ENCODE results near the gene DAAM2.

Gene DAAM2

GRCh38 chr6:39791850-39792539, at the start of gene DAAM2:
Gene DAAM2 (plus strand): TSS chr6:39792376. CDS start chr6:39856303, 63,927 bp downstream.
- DNase-seq = no peak

GRCh38 chr6:39746795-39747194, 45.4 kb upstream of the DAAM2 start:
- DNase-seq = no peak

DNA sequence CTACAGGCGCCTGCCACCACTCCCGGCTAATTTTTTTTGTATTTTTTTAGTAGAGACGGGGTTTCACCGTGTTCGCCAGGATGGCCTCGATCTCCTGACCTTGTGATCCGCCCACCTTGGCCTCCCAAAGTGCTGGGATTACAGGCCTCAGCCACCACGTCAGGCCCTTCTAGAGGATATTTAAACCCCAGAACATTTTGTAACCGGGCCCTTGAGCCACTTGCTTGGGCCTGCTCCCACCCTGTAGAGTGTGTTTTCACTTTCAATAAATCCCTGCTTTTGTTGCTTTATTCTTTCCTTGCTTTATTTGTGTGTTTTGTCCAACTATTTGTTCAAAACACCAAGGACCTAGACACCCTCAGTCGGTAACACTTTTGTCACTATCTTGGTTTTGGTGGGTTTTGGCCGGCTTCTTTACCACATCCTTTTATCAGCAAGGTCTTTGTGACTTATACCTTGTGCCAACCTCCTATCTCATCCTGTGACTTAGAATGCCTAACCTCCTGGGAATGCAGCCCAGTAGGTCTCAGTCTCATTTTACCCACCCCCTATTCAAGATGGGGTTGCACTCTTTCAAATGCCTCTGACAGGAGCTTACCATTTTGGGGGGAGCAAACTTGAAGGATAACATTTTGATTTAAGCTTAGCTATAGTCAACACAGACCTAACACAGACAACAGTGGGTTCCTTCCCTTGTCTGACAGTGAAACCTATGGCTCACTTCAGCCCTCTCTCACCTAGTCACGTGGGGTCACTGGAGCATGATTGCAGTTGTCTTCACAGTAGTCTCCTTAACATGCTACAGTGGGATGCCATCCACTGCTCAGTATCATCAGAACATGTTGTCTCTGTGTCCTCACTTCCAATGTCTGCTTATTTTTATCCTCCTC, 39.1 kb upstream of the DAAM2 start:
- DNase-seq = no peak

- DNase-seq = no peak
These were observed 38.5 kb upstream of the DAAM2 start for GRCh38 chr6:39753725-39754045.

GRCh38 chr6:39754514-39755115, 37.6 kb upstream of the DAAM2 start:
- no peak for DNase-seq

DNA sequence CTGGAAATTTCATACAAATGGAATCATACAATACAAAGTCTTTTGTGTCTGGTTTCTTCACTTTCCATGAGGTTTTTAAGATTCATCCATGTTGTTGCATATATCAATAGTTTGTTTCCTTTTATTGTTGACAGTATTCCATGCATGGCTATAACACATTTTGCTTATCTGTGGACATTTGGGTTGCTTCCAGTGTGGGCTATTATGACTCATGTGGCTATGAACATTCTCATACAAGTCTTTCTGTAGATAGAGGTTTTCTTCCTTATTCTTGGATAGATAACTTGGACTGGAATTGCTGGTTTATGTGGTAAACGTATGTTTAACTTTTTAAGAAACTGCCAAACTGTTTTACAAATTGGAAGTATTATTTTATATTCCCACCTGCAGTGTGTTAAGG, 36.9 kb upstream of the DAAM2 start:
- DNase-seq = no peak

- no peak for DNase-seq
These were observed 35.6 kb upstream of the DAAM2 start for GRCh38 chr6:39756582-39756981.

- no peak for DNase-seq
These were observed 33.1 kb upstream of the DAAM2 start for GRCh38 chr6:39758905-39759605.

GRCh38 chr6:39760226-39760952, 31.8 kb upstream of the DAAM2 start:
- DNase-seq = no peak

GRCh38 chr6:39765508-39766065, 26.6 kb upstream of the DAAM2 start:
- DNase-seq = no peak

- DNase-seq = no peak
These were observed 23.2 kb upstream of the DAAM2 start for GRCh38 chr6:39769012-39769411.

DNA sequence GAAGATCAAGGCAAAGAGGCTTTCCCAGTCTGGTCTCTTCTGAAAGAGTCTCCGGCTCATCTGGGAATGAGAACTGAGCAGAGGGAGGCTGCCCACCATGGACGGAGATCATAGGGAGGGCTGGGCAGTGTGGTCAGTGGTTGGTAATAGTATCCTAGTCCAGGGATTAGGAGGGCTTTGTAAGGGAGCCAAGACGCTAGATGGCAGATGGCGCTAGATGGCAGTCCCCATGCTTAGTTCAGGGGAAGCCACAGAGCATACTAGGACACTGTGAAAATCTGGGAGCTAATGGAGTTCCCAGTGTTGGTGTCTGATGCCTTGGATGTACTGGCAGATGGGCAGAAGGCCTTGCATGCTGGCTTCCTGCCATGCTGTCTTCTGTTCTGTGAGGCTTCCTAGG, 21.7 kb upstream of the DAAM2 start:
- no peak for DNase-seq

GRCh38 chr6:39772559-39773273, 19.5 kb upstream of the DAAM2 start:
- DNase-seq = no peak

DNA sequence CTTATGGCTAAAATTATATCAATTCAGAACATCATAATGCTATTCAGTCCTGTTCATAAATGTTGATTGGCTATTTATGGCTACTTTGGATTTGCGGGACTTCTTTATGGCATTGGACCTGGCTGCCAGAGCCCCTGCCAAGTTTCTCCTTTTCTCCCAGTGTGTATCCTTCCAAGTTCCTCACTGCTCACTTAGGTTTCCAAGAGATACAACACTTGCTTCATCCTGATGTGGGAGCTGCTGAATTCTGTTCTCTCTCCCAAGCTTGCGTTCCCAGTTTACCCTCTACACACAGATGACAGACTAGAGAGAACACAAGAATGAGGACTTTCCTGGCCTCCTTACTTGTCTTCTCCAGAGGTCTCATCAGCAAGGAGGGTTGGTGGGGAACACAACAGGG, 18.4 kb upstream of the DAAM2 start:
- no peak for DNase-seq

DNA sequence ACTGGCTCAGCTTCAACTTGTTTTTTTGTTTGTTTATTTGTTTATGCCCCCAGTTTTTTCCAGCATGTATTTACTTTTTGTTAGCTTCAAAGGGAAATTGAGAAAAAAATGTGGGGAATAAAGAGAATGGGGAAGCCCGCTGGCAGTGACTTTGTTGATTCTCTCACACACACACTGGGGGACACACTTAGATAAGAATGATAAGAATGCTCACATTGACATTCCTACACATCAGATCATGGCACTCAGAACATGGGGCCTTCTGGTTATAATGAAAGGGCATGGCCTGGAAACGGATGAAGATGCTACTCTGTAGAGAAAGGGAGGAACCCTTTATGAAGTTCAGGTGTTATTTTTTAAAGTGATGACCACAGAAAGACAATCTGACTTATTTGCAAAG, 15.6 kb upstream of the DAAM2 start:
- DNase-seq = no peak

DNA sequence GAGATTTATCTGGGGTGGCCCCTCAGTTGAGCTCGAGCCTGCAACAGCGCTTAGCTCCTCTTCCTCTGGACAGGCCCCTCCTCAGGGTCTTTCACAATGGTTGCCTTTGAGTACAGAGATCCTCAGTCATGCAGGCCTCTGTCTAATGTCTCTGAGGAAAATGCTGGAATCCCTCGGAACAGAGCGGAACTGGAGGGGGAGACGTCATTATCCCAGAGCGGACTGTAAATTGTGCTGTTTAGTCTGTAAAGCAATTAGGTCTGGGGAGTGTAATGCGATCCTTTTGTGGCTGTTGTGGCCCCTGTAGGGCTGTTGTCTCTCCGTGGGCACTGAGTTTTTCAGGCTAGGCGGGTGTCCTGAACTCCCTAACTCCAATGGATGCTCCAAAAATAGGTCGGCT, 15.0 kb upstream of the DAAM2 start:
- DNase-seq = no peak

DNA sequence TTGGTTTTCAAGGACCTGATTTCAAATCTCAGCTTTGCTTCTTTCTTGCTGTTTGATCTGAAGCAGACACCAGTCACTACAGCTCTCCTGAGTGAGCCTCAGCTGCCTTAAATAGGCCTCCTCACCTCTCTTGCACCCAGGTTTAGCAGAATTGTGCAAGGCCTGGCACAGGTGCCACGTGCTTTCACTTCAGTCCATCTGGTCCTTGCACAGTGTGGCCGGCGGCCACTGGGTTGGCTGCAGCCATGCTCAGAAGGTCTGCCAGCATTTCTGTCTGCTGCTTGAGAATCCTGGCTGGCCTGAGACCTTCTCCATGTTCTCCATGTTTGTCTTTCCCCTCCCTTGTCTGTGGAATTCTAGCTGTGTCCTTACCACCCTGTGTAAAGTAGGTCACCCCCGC, 14.5 kb upstream of the DAAM2 start:
- no peak for DNase-seq

DNA sequence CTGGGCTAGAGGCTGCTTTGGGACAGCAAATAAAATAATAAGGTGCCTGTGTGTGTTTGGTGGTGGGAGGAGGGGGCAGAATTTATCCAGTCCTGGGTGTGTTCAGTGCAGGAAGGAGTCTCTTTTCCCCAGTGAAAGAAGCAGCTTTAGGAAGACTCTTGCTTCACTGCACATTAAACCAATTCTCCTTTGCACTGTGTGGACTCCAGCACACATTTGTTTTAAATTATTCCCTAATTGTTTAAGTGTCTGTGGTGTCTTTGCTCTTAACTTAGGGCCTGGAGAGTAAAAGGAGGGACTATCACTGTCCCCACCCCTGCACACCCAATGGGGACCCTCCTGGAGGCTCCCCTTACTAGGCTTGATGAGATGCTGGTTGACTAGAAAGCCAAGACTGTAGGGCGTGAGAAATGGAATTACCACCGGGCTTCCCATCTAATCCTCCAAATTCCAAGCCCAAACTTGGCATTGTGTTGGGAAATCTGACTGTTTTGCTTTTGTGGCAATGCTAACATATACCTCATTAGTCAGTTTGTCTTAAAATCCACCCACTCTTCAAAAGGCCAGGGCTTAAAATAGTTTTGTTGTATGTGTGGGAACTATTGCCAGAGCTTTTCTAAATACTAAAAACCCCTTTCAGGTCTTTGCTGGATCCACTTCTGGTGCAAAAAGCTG, 13.5 kb upstream of the DAAM2 start:
- no peak for DNase-seq

DNA sequence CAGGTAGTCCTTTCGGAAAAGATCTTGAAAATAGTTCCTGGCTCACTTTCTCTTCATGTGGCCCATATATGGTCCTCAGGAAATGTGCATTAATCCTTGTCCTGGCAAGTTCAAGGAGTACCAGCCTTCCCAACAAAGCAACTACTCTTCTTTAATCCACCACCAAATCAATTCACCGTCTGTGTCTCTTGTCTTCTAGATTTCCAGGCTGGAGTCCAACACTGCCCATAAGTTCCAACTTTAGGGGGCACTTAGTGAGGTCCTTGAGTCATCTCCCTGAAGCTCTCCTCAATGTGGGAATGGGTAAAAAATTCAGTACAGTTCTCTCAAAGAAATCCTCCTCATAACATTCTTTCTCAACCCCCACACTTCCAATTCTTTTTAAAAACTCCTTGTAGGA, 6.9 kb upstream of the DAAM2 start:
- DNase-seq = no peak

DNA sequence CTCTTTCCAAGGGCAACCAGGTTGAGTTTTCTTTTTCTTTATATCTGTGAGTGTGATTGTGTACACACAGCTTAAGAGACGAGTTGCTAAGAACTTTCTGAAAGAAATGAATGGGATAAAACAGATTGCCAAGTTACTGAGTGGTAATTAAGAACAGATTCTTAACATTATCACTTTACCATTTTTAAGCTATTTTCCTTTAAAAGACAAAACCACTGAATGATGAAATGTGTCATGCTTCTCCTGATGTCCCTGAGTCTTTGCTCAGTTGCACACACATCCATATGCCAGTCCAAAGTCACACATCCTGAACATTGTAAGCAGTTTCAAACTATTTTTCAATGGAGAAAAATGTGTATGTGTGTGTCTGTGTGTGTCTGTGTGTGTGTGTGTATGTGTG, 5.5 kb upstream of the DAAM2 start:
- DNase-seq = no peak

DNA sequence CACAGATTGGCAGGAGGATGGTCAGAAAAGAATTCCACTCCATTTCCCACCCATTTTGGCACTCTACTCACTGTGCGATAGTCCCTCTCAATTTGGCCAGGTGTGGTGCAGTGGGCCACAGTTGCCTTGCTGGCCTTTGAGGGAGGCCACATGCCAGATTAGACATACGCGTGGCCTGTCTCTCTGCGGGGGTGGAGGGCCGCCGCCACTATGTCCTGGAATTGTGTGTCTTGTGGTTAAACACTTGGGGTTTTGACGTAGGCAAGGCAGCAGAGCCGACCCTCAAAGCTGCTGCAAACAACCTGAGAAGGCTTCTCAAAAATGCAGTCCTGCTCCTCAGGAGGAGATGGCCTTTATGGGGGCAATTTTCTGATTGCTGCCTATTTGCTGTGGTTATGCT, 4.9 kb upstream of the DAAM2 start:
- no peak for DNase-seq

Measured in activated T-cell treated with anti-CD3 and anti-CD28 coated beads for 4 hours (primary cell).